Measurements from ENCODE around the gene WDR1. TPM values are rescaled to one million over a fixed set of nuclear protein-coding genes. Genes with fewer than 3 reads are reported as not detected.

WDR1 gene
- total RNA-seq, 4 donors from 2014 or later: 161 to 517 (median 173) TPM

DNA sequence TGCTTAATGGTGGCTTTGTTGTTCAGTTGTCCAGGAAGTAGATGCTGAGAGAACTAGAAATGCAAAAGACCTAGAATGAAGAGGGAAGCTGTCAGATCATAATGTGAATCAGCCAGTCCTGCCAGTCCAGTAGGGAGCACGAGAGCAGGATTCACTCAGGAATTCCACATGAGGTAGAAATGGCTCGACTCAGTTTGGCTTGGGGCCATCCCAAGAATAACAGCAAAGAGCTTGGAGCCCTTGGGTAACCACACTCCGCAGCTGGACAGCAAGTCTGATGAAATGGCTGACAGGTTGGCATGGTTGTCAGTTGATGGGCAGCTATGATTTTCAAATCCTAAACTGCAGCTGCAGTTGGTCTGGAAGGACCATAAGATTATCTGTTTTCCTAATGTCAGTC is 44.5 kb upstream of the WDR1 start:
- intact Hi-C loops (cut with DNase I; ENCODE audit: low total_unique reads): loop anchor here (10.0 kb wide), 1 partner anchor 244 kb away; no protein-coding TSS in a partner anchor
- no peak for DNase-seq
- H3K27me3 ChIP-seq: no peaks in the 10 kb centered on the region
- no peak overlapping the region for H3K4me3 ChIP-seq
- no peaks in the 10 kb centered on the region for H3K4me1 ChIP-seq
- H3K9me3 ChIP-seq: no peaks in the 10 kb centered on the region
- no peak overlapping the region for H3K27ac ChIP-seq
- TF ChIP-seq POLR2A (IDR thresholded peaks at IDR 0.05): no peak
- TF ChIP-seq CTCF (IDR thresholded peaks at IDR 0.05): no peak
- H3K36me3 ChIP-seq: no peaks in the 10 kb centered on the region

- Histone ChIP-seq H3K4me3 (no peak overlapping the region), H3K27me3 (no peaks in the 10 kb centered on the region), H3K36me3 (no peaks in the 10 kb centered on the region), H3K4me1 (no peaks in the 10 kb centered on the region), H3K27ac (no peak overlapping the region), H3K9me3 (no peaks in the 10 kb centered on the region)
- no peak for TF ChIP-seq CTCF (IDR thresholded peaks at IDR 0.05)
- no peak for TF ChIP-seq POLR2A (IDR thresholded peaks at IDR 0.05)
- intact Hi-C loops (cut with DNase I; ENCODE audit: low total_unique reads): loop anchor here (10.0 kb wide), 1 partner anchor 244 kb away; no protein-coding TSS in a partner anchor
- no peak for DNase-seq
Measured at GRCh38 chr4:10160281-10160856, 43.8 kb upstream of the WDR1 start.

GRCh38 chr4:10159671-10160070 is 43.1 kb upstream of the WDR1 start:
- no peaks in the 10 kb centered on the region for H3K36me3 ChIP-seq
- H3K4me3 ChIP-seq: no peak overlapping the region
- no peaks in the 10 kb centered on the region for H3K9me3 ChIP-seq
- TF ChIP-seq POLR2A (IDR thresholded peaks at IDR 0.05) (no peak), CTCF (IDR thresholded peaks at IDR 0.05) (no peak)
- H3K4me1 ChIP-seq: no peaks in the 10 kb centered on the region
- no peak overlapping the region for H3K27ac ChIP-seq
- intact Hi-C loops (cut with DNase I; ENCODE audit: low total_unique reads): loop anchor here (10.0 kb wide), 1 partner anchor 245 kb away; no protein-coding TSS in a partner anchor
- no peaks in the 10 kb centered on the region for H3K27me3 ChIP-seq
- no peak for DNase-seq

DNA sequence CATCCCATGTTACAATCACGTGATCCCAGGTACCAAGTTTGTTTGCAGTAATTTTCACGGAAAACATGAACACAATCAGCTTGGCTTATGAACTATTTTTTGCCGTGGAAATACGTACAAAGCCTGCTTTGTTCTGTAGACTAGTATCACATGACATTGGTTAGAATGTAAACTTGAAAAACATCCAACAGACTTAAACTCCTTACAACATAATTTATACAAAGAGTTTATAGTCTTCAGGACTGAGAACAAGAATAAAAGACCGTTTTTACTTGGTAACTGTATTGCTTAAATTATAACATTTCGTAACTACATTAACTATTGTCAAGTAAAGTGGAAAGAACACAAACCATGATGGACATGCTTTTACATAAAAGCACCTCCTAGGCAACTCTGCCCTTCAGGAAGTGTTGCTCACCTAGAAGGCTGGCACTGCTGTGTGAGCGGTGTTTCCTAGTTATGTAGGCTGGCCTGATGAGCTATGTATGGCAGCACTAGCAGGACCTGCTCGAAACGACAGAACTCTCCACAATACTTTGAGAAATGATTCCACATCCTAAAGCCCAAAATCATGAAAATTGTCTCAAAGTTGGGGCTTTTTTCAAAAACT is 41.8 kb upstream of the WDR1 start:
- intact Hi-C loops (cut with DNase I; ENCODE audit: low total_unique reads): no loop called here
- no peak overlapping the region for H3K27ac ChIP-seq
- TF ChIP-seq POLR2A (IDR thresholded peaks at IDR 0.05) (no peak), CTCF (IDR thresholded peaks at IDR 0.05) (no peak)
- no peaks in the 10 kb centered on the region for H3K9me3 ChIP-seq
- no peaks in the 10 kb centered on the region for H3K27me3 ChIP-seq
- H3K36me3 ChIP-seq: no peaks in the 10 kb centered on the region
- DNase-seq: no peak
- H3K4me3 ChIP-seq: no peak overlapping the region
- H3K4me1 ChIP-seq: no peaks in the 10 kb centered on the region

DNA sequence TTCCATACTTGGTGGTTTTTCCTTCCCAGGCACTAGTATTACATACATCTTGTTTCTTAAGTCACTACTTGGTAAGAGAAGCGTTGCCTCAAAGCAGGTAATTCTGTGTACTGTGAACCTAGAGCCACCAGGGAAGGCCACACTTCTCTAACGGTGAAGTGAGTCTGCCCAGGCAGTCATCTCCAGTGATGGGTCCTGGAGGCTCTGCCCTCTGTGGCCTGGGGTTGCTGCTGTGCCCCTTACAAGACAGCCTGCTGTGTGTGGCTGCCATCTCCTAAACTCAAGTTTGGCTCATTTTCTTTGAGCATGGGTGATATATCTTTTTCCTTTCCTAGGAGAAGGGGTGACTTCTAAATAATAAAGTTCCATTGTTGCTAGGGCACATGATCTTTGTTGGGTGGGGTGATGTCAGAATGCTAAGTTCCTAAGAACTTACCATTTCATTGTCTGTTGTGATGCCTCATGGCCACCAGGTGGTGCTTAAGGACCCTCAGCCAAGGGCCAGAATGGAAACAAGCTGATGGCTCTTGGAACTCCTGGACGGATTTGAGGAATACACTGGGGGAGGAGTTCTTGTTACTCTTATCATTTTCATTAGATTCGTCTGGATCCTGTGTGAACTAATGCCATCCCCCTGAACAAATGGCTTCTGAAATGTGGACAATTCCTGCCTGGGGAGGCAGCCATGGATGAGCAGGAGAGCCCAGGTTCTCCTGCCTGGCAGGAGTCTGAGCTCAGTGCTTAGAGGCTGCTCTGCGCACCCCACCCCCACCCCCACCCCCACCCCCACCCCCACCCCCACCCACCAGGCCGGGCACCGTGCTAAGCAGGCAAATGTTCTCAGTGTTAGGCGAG is 41.1 kb upstream of the WDR1 start:
- TF ChIP-seq CTCF (IDR thresholded peaks at IDR 0.05) (peak; percentile 71 to 81 (median 77)), POLR2A (IDR thresholded peaks at IDR 0.05) (no peak)
- Histone ChIP-seq H3K9me3 (no peaks in the 10 kb centered on the region), H3K36me3 (no peaks in the 10 kb centered on the region), H3K27ac (peak overlapping the region in 1 of 2 donors; percentile 11), H3K4me1 (no peaks in the 10 kb centered on the region), H3K4me3 (no peak overlapping the region), H3K27me3 (no peaks in the 10 kb centered on the region)
- DNase-seq: peak; percentile 46 to 62
- intact Hi-C loops (cut with DNase I; ENCODE audit: low total_unique reads): no loop called here
